Aorta (tissue), 5 donors: ENCODE results near the gene EFNA4. TPM values are rescaled to one million over a fixed set of nuclear protein-coding genes. Genes with fewer than 3 reads are reported as not detected.

Source experiments
- ATAC-seq: fragments of 200-7000 bp; cut with Tn5 transposase; one replicate; pipeline ENCODE4 v1.9.1; 2022; ENCODE audit warnings: moderate library complexity; ENCODE audit not compliant: low FRiP score
- DNase-seq, 2 donors: peaks; one replicate each; pipeline ENCODE4 v3.0.0-alpha.2; 2020
- H3K27ac ChIP-seq, 2 donors: one replicate each; pipeline ENCODE4 v1.5.1; 2013; ENCODE audit warnings: low read length in 2 of 2, mild to moderate bottlenecking in 2 of 2, moderate library complexity in 2 of 2, control low read depth in 1 of 2, inconsistent platforms in 1 of 2, low read depth in 1 of 2
- H3K27me3 ChIP-seq, 2 donors: one replicate each; pipeline ENCODE4 v1.6.1; 2013; ENCODE audit warnings: control low read depth in 1 of 2, low read length in 1 of 2, mild to moderate bottlenecking in 1 of 2, moderate library complexity in 1 of 2; ENCODE audit not compliant: insufficient read depth in 2 of 2, control insufficient read depth in 1 of 2
- H3K36me3 ChIP-seq, 2 donors: one replicate each; pipeline ENCODE4 v1.6.1; 2013; ENCODE audit warnings: control low read depth in 1 of 2, low read length in 1 of 2, mild to moderate bottlenecking in 1 of 2; ENCODE audit not compliant: insufficient read depth in 2 of 2, control insufficient read depth in 1 of 2
- H3K4me1 ChIP-seq, 2 donors: one replicate each; pipeline ENCODE4 v1.6.1; 2013; ENCODE audit warnings: low read length in 2 of 2, control low read depth in 1 of 2, mild to moderate bottlenecking in 1 of 2, moderate library complexity in 1 of 2; ENCODE audit not compliant: insufficient read depth in 2 of 2, control insufficient read depth in 1 of 2
- H3K4me3 ChIP-seq, 2 donors: one replicate each; pipeline ENCODE4 v1.5.1; 2013; ENCODE audit warnings: low read length in 2 of 2, control low read depth in 1 of 2, mild to moderate bottlenecking in 1 of 2
- H3K9me3 ChIP-seq: one replicate; pipeline ENCODE4 v1.6.1; 2013; ENCODE audit warnings: mild to moderate bottlenecking, low read length; ENCODE audit not compliant: control insufficient read depth
- WGBS, 2 donors: extraction: QIAGEN DNeasy Blood & Tissue Kit; methylation state at CpG; one replicate each; pipeline ENCODE4 v1.1.7; 2013; 5-methylcytosine and 5-hydroxymethylcytosine counted together
- intact Hi-C, 2 donors: fragments of 100-400 bp; cut with DNase I; formaldehyde crosslinking; loops; one replicate each; pipeline versions ENCODE4 v1.14.2 to v1.15.0; 2022
- polyA plus RNA-seq, 2 donors: library from polyadenylated mRNA; stranded (reverse); fragments of 200-250 nt; gene quantifications; one replicate each; pipeline ENCODE4 v1.2.3, GENCODE V29; 2013
- total RNA-seq, 2 donors: library from RNA; stranded (reverse); fragmentation: NEBNext Ultra II Directional; extraction: Animal tissue kit (Norgen Biotek cat#: 25700); gene quantifications; one replicate each; pipeline ENCODE4 v1.2.1, GENCODE V29; 2021
- donor health status: healthy with polysubstance abuse.
- donor health status: Bipolar disorder and iron deficiency.
- donor health status: DM: no; HTN: no; CAD: no.
- donor health status: DM: no; HTN: no; CAD: no.
- donor health status: DM: yes; HTN: yes; CAD: no.

EFNA4 gene
- total and polyA plus RNA-seq, 4 donors: 3.0 to 5.7 (median 4.0) TPM

DNA sequence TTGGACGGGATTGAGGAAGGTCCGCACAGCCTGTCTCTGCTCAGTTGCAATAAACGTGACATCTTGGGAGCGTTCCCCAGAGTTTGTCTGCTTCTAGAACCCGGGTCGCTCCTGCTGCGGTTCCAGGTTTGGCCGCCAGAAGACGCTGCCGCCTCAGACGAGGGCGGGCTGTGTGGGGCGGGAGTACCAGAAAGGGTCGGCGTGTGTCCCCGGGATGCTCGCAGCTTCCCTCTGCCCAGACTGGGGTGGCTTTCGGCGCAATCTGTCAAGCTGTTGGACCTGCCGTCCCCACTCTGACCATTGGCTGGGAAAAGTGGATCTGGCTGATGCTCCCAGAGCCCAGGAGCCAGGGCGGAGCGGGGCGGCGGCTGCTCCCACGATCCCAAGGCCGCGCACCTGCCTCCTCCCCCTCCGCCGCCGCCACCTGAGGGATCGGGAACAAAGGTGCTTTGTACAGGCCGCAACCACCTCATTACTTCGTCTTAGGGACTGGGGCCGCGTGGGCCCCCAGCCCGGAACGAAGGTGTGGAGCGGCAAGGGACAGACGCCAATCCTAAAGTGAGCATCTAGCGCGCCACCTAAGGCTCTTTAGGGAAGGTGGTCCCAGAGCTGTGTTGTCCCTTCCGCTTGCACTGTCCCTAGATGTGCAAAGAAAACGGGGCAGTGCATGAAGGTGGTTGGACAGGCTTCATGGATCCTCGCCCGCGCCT, 683 bp upstream of the EFNA4 start:
- no peak overlapping the region for H3K27ac ChIP-seq
- intact Hi-C loops: loop anchor here in 1 of 2 donors (1.0 to 5.0 kb wide), 2 partner anchors 21 to 61 kb away; partner anchors contain the start of gene ZBTB7B
- H3K4me1 ChIP-seq: no peaks in the 10 kb centered on the region
- no peaks in the 10 kb centered on the region for H3K9me3 ChIP-seq
- no peaks in the 10 kb centered on the region for H3K27me3 ChIP-seq
- ATAC-seq (peak; percentile 70), DNase-seq (peak; percentile 68 to 88)
- peak overlapping the region in 1 of 2 donors; percentile 54 for H3K4me3 ChIP-seq
- no peaks in the 10 kb centered on the region for H3K36me3 ChIP-seq
- 4 to 9% methylated on average over 46 of the region's 46 CpGs for WGBS, 2 donors

- H3K4me3 ChIP-seq: peak overlapping the region; percentile 40 to 54
- H3K36me3 ChIP-seq: no peaks in the 10 kb centered on the region
- no peaks in the 10 kb centered on the region for H3K9me3 ChIP-seq
- peak; percentile 5 for ATAC-seq
- H3K27ac ChIP-seq: no peak overlapping the region
- intact Hi-C loops: loop anchor here in 1 of 2 donors (5.0 kb wide), 1 partner anchor 62 kb away; the partner anchor contains the start of gene ZBTB7B
- no peaks in the 10 kb centered on the region for H3K4me1 ChIP-seq
- H3K27me3 ChIP-seq: no peaks in the 10 kb centered on the region
- no peak for DNase-seq
- WGBS, 2 donors: 8 to 9% methylated on average over 14 of the region's 14 CpGs
These were observed 731 bp downstream of the EFNA4 start for GRCh38 chr1:155064111-155064831.

DNA sequence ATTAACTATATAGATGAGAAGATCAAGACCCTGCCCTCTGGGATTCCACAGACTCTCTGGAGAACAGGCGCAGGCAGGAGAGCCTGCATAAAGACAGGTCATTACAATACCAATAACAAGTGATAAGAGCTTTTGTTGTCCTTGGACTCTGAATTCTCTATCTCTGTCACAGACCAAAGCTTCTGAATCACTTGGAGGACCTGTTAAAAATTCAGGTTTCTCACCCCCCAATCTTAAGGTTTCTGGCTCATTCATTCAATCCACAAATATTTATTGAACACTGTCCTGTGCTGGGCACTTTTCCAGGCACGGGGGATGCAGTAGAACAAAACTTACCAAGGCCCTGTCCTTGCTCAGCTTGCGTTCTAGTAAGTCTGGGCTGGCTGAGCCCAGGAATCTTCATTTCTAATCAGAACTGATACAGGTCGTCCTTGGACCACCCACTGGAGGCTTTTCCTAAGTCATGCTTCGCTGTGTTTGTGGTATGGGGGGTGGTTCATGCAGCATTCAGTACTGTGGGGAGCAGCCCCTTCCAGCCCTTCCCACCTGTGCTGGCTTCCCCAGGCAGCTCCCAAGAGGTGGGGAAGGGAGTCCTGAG, 1.4 kb downstream of the EFNA4 start:
- no peak for DNase-seq
- Histone ChIP-seq H3K4me3 (no peak overlapping the region), H3K27ac (no peak overlapping the region), H3K27me3 (no peaks in the 10 kb centered on the region), H3K36me3 (no peaks in the 10 kb centered on the region), H3K4me1 (no peaks in the 10 kb centered on the region), H3K9me3 (no peaks in the 10 kb centered on the region)
- ATAC-seq: no peak
- WGBS, 2 donors: 67 to 76% methylated on average over 5 of the region's 5 CpGs
- intact Hi-C loops: loop anchor here in 1 of 2 donors (5.0 kb wide), 1 partner anchor 63 kb away; the partner anchor contains the start of gene ZBTB7B

DNA sequence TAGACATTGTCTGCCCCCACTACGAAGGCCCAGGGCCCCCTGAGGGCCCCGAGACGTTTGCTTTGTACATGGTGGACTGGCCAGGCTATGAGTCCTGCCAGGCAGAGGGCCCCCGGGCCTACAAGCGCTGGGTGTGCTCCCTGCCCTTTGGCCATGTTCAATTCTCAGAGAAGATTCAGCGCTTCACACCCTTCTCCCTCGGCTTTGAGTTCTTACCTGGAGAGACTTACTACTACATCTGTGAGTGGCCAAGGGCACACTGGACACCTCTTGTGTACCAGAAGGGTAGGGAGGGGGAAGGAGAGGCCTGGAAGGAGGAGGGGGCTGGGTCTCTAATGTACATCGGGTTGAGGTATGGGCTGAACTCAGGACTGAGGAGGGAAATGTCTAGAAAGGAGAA, 3.2 kb downstream of the EFNA4 start:
- no peak for DNase-seq
- intact Hi-C loops: no loop called here
- no peaks in the 10 kb centered on the region for H3K9me3 ChIP-seq
- H3K36me3 ChIP-seq: no peaks in the 10 kb centered on the region
- H3K4me1 ChIP-seq: no peaks in the 10 kb centered on the region
- ATAC-seq: no peak
- no peaks in the 10 kb centered on the region for H3K27me3 ChIP-seq
- WGBS, 2 donors: 82 to 85% methylated on average over 8 of the region's 8 CpGs
- no peak overlapping the region for H3K4me3 ChIP-seq
- H3K27ac ChIP-seq: no peak overlapping the region

DNA sequence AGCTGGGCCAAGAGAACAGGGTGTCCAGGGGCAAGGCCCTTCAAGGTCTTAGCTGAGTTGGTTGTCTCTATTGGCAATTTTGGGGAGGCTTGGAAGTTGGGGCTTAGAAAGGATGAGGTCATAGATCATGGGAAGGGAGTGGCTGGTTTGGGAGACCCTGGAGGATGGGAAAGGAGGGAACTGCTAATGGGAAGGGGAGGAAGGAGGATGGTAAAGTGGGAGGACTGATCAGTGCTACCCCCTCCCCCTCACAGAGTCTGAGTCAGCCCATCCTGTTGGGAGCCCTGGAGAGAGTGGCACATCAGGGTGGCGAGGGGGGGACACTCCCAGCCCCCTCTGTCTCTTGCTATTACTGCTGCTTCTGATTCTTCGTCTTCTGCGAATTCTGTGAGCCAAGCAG, 5.1 kb downstream of the EFNA4 start:
- intact Hi-C loops: no loop called here
- ATAC-seq: no peak
- no peak overlapping the region for H3K4me3 ChIP-seq

DNA sequence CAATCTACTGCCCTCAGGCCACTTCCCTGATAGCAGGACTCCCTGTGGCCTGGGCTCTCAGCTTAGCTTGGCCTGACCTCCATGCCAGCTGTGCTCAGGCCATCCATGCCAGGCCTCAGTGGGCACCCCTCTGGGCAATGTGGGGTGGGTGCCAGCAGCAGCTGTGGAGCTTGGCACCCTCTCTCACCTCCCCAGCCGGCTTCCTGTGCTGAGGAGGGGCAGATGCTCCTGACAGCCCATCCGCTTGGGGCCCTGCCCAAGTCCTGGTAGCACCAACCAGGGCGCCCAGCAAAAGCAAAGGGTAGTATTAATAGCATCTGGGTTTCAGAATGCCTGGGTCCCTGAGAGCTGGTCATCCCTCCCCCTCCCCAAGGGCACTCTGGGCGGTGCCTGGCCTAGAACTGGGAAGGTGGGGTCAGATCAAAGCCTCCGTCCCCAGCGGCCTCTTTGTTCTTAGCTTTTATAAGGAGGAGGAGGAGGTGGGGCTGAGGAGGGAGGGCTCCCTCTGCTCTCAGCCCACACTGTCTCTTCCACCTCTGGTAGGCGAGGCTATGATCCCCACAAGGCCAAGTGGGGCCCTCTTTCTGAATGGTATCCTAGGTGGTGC, 6.1 kb downstream of the EFNA4 start:
- H3K36me3 ChIP-seq: no peaks in the 10 kb centered on the region
- H3K27ac ChIP-seq: no peak overlapping the region
- no peaks in the 10 kb centered on the region for H3K4me1 ChIP-seq
- WGBS, 2 donors: 82 to 85% methylated on average over 5 to 7 of the region's 7 CpGs
- DNase-seq: no peak
- ATAC-seq: no peak
- no peaks in the 10 kb centered on the region for H3K9me3 ChIP-seq
- no peaks in the 10 kb centered on the region for H3K27me3 ChIP-seq
- H3K4me3 ChIP-seq: no peak overlapping the region
- intact Hi-C loops: no loop called here

More for the DNA sequence above, 5.1 kb downstream of the EFNA4 start:
- no peak overlapping the region for H3K27ac ChIP-seq
- no peaks in the 10 kb centered on the region for H3K36me3 ChIP-seq
- no peaks in the 10 kb centered on the region for H3K4me1 ChIP-seq
- DNase-seq: no peak
- no peaks in the 10 kb centered on the region for H3K27me3 ChIP-seq
- 87 to 93% methylated on average over 3 of the region's 3 CpGs for WGBS, 2 donors
- no peaks in the 10 kb centered on the region for H3K9me3 ChIP-seq

- intact Hi-C loops: no loop called here
- Histone ChIP-seq H3K36me3 (no peaks in the 10 kb centered on the region), H3K4me3 (no peak overlapping the region), H3K9me3 (no peaks in the 10 kb centered on the region), H3K27me3 (no peaks in the 10 kb centered on the region), H3K4me1 (no peaks in the 10 kb centered on the region), H3K27ac (no peak overlapping the region)
- ATAC-seq: no peak
- WGBS, 2 donors: 24 to 37% methylated on average over 22 to 28 of the region's 28 CpGs
- DNase-seq: no peak
These were observed 6.7 kb downstream of the EFNA4 start for GRCh38 chr1:155070158-155070621.

GRCh38 chr1:155070721-155071569, 7.4 kb downstream of the EFNA4 start:
- no peaks in the 10 kb centered on the region for H3K27me3 ChIP-seq
- H3K36me3 ChIP-seq: no peaks in the 10 kb centered on the region
- H3K9me3 ChIP-seq: no peaks in the 10 kb centered on the region
- DNase-seq (peak; percentile 84 to 92), ATAC-seq (peak; percentile 84)
- no peak overlapping the region for H3K27ac ChIP-seq
- intact Hi-C loops: no loop called here
- H3K4me3 ChIP-seq: no peak overlapping the region
- 2 to 3% methylated on average over 60 to 61 of the region's 61 CpGs for WGBS, 2 donors
- H3K4me1 ChIP-seq: no peaks in the 10 kb centered on the region
